ENCODE results near the gene GINS2.

GRCh38 chr16:85717393-85718152 is 28.8 kb upstream of the GINS2 start:
- TF ChIP-seq CTCF (conservative IDR thresholded peaks at IDR 0.05) (peak; percentile 73), ZFX (IDR thresholded peaks at IDR 0.05) (no peak)
